Measurements from ENCODE around the gene UBAC1.
"Not testable (repeated sequence)": the region's sequence is repeated elsewhere in the genome, so short reads cannot be mapped to it uniquely, and the experiment has no call there.

UBAC1 gene

GRCh38 chr9:135960411-135961276 is 529 bp downstream of the UBAC1 start:
- no peak for DNase-seq (ENCODE audit: low read depth in 2 of 2)

- DNase-seq (ENCODE audit: low read depth in 2 of 2): no peak
These were observed 1.4 kb downstream of the UBAC1 start for GRCh38 chr9:135959814-135960213.

DNA sequence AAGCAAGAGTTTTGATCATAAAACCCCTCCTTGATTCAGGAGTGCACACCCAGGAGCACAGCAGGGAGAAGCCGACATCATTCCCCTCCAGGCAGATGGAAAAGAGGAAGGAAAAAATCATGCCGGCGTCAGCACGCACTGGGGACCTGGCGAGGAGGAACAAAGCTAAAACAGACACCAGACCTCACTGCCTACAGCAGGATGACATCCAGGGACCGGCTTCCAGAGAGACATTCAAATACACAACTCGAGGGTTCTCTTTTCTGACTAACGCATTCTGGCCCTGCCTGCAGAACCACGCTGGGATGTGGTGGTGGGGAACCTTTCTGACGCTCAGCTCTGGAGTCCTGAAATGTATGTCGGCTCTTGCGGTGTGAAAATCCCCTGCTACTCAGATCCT is 2.7 kb downstream of the UBAC1 start:
- DNase-seq (ENCODE audit: low read depth in 2 of 2): no peak

DNA sequence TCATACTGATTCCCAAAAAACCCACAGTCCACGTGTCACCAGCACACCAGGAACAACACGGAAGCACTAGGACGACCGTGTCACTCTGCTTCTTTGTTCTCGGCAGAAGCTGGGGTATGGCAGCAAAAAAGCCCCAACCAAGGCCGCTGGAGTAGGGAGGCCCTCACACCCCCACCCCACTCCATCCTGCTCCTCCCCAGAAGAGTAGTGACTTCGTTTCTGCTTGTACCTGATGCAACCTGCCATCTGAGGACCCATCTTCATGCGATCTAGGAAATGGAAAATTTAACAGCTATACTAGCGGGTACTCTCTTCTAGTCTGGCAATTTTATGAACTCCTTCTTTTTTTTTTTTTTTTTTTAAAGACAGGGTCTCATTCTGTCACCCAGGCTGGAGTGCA is 3.7 kb downstream of the UBAC1 start:
- no peak for DNase-seq (ENCODE audit: low read depth in 2 of 2)

DNA sequence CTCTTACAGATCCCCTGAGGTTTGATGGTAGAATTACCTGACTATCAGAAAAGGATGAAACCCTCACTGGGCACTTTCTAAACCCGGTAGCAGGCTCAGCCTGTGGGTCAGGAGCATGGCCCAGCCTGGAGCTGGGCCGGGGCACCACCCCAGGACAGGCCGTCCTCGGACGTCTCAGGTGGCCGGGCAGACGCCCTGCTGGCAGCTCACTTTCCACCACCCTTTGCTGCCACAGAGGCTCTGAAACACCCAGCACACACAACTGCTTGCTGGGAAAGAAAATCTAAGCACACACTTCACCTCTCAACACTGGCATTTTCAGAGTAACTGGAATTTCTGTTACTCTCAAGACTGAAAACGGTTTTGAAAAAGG is 4.4 kb downstream of the UBAC1 start:
- no peak for DNase-seq (ENCODE audit: low read depth in 2 of 2)

GRCh38 chr9:135955934-135956801 is 5.0 kb downstream of the UBAC1 start:
- DNase-seq (ENCODE audit: low read depth in 2 of 2): no peak

DNA sequence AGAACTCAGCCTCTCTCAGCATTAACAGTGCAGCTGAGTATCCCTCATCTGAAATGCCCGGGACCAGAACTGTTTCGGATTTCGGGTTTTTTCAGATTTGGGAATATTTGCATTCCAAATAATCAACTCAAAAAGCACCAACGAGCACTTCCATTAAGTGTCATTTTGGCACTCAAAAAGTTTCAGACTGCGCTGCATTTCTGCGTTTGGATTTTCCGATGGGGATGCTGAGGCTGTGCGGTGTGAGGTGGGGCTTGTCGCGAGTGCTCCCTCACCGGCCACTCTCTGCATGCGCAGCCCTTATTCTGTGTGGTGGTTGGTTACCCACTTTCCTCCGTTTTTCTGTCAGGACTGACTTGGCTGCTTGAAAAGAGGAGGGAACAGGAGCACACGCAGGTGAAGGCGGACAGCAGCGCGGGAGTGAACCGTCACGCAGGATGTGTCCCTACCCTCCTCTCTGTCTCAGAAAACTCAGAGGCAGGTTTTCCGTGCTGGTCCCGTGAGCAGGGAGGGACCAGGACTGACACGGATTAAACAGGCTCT is 8.4 kb downstream of the UBAC1 start:
- no peak for DNase-seq (ENCODE audit: low read depth in 2 of 2)

GRCh38 chr9:135951889-135952663 is 9.1 kb downstream of the UBAC1 start:
- DNase-seq (ENCODE audit: low read depth in 2 of 2): no peak

DNA sequence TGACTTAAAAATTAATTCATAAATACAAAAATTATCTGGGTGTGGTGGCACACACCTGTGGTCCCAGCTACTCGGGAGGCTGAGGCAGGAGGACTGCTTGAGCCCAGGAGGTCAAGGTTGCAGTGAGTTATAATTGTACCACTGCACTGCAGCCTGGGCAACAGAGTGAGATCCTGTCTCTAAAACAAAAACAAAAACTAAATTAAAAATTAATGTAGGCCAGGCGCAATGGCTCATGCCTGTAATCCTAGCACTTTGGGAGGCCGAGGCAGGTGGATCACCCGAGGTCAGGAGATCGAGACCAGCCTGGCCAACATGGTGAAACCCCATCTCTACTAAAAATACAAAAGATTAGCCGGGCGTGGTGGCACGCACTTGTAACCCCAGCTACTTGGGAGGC is 9.9 kb downstream of the UBAC1 start:
- DNase-seq (ENCODE audit: low read depth in 2 of 2): not testable (repeated sequence)

- not testable (repeated sequence) for DNase-seq (ENCODE audit: low read depth in 2 of 2)
These were observed 10.3 kb downstream of the UBAC1 start for GRCh38 chr9:135950841-135951240.

DNA sequence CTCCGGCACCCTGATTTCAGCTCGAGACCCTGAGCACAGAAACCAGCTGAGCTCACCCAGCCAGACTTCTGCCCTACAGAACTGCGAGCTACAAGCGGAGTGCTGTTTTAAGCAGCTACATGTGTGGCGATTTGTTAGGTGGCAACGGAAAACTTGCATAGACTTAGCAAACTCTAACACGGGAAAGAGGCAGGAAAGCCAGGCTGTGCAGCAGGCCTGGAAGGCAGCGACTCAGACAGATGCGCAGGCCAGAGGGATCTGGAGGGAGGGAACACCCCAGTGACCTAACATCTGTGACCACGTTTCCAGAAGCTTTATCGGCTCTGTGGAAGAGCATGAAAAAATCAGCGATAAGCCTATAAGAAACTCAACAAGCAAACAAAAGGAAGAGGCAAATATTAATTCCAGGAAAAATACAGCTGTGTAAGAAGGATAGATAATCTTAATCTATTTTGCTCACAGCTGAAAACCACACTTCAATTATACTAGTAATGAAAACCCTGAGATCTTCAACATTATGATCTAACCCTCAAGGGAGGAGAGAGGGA is 11.0 kb downstream of the UBAC1 start:
- no peak for DNase-seq (ENCODE audit: low read depth in 2 of 2)

- DNase-seq (ENCODE audit: low read depth in 2 of 2): no peak
These were observed 11.6 kb downstream of the UBAC1 start for GRCh38 chr9:135949501-135950134.

DNA sequence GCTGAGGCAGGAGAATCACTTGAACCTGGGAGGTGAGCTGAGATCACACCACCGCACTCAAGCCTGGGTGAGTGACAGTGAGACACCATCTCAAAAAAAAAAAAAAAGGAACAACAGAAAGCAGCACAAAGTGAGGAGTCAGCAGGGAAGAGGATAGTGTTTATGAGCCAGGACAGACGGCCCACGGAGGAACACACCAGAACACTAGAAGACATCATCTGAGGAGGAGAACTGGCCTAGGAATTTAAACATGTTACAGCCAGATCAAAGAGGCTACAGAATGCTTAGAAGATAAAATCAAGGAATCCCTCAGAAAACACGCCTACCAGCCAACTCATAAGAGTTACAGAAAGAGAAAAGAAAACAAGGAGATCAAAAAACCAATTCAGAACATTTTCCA is 12.2 kb downstream of the UBAC1 start:
- DNase-seq (ENCODE audit: low read depth in 2 of 2): no peak

DNA sequence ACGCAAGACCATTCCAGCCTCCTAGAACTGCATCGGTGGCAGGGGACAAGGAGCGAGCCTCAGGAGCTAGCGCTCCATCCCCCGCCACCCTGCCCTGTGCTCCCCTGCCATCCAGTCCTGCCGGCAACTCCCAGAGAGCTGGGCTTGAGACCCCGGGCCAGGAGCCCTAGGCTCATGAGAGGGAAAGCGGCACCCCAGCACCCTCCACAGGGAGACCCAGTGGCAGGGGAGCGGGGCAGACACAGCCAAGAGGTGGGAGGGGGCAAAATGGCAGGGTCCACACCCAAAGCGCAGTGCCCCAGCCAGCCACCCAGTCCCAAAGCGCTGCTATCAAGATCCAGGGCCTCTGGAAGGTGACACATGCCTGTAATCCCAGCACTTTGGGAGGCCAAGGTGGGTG is 12.7 kb downstream of the UBAC1 start:
- no peak for DNase-seq (ENCODE audit: low read depth in 2 of 2)

- no peak for DNase-seq (ENCODE audit: low read depth in 2 of 2)
These were observed 13.6 kb downstream of the UBAC1 start for GRCh38 chr9:135947582-135947981.

- DNase-seq (ENCODE audit: low read depth in 2 of 2): not testable (repeated sequence)
These were observed 14.1 kb downstream of the UBAC1 start for GRCh38 chr9:135947105-135947504.

DNA sequence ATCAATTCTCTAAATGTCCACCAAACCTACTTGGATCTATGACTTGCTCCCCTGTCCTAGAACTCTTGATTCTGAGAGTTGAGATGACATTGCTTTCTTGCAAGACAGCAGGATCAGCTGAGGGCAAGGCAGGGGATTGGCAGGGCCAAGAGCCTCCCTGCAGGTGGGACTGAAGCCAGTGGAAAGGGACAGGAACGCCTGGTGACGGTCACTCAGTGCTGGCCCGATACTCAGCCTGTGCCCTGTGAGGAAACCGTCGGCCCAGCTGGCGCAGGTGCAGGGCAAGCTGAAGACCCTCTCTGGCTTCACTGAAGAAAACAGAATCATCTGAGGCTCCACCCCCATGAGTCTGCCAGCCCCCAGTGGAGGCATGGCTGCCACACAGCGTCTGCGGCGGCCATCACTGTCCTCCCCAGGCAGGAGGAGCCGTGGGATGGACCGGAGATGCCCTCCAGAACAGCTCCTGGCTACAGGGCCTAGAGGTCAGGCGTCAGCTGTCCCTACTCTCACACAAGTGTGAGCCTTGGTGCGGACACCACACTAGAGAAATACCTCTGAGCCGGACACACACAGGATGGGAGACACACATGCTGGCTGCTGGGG is 14.7 kb downstream of the UBAC1 start:
- no peak for DNase-seq (ENCODE audit: low read depth in 2 of 2)

DNA sequence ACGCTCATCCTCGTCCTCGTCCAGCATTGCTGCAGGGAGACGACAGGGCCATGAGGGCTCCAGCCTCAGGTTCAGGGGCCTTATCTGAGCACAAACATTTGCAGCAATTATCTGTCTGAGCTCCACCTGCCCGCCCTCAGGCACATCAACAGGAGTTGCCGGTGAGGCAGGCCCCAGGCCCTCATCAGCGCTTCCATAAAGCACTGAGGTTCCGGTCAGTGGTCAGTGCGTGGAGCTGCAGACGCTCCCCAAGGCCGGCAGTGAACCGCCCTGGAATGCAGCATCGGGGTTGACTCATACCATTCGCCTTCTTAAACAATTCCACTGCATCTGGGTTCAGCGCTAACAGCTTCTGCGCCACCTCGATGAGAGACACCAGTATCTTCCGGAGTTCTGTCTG is 15.2 kb downstream of the UBAC1 start:
- DNase-seq (ENCODE audit: low read depth in 2 of 2): no peak

- DNase-seq (ENCODE audit: low read depth in 2 of 2): no peak
These were observed 16.5 kb downstream of the UBAC1 start for GRCh38 chr9:135944444-135945252.

DNA sequence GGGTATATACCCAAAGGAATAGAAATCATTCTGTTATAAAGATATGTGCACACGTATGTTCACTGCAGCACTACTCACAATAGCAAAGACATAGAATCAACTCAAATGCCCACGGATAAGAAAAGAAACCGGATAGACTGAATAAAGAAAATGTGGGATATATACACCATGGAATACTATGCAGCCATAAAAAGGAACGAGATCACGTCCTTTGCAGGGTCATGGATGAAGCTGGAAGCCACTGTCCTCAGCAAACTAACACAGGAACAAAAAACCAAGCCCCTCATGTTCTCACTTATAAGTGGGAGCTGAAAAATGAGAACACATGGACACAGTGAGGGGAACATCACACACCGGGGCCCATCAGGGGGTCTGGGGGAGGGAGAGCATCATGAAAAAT is 17.6 kb downstream of the UBAC1 start:
- DNase-seq (ENCODE audit: low read depth in 2 of 2): not testable (repeated sequence)

Measured in fibroblast of skin of left quadriceps (primary cell).